Stimulated activated naive CD4-positive, alpha-beta T cell (primary cell): ENCODE results near the gene SOCS1.

Source experiments
- DNase-seq, 6 experiments: peaks; one replicate each; lab custom pipeline; 2025; lab: John Stamatoyannopoulos, UW

Gene SOCS1

GRCh38 chr16:11260596-11260966, 4.6 kb upstream of the SOCS1 start:
- no peak for DNase-seq

DNA sequence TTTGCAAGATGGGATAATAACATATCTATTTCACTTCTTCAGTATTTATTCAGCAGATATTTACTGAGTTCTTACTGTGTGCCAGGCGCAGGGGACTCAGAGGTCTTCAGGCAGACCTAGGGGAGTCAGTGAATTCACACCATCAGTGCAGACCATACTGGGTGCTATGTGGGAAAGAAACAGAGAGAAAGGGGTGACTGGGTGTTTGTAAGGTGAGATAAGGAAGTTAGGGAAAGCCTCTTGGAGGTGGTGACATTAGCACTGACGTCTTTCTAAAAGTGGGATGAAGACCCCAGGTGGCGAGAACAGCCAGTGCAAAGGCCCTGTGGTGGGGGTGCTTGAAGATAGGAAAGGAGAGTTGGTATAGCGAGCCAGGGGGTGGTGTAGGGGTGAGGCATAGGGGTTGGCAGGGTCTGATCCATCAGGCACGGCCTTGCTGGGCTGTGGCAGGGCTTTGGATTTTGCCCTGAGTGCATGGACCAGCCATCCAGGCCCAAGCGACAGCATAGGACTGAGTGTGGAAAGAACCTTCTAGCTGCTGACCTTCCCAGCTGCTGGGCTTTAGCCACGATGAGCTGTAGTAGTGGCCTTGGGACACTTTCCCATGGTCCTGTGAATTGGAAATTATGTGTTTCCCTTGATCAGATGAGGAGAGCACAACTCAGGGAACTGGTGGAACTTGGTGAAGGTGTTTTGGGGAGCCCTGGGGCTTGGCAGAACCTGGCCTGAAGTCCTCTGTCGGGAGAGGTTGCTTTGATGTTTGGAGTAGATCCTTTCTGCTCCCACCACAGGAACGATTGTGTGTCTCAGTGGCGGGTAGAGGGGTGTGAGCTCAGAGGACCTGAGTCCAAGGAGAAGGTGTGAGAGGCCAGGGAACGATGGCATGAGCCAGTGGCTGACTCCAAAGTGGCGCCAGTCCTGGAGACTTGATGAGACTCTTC, 3.9 kb upstream of the SOCS1 start:
- no peak for DNase-seq

- DNase-seq = peak; percentile 6 to 60 (median 32)
Observed at GRCh38 chr16:11258553-11259492, 2.8 kb upstream of the SOCS1 start.

- DNase-seq = peak; percentile 15 to 43 (median 30)
Observed at GRCh38 chr16:11257131-11257938, 1.3 kb upstream of the SOCS1 start.

GRCh38 chr16:11256661-11257130, 692 bp upstream of the SOCS1 start:
- DNase-seq = peak in 4 of 6 experiments; percentile 11 to 49 (median 44)

GRCh38 chr16:11254913-11255736, 879 bp downstream of the SOCS1 start:
- peak; percentile 56 to 85 (median 74) for DNase-seq

DNA sequence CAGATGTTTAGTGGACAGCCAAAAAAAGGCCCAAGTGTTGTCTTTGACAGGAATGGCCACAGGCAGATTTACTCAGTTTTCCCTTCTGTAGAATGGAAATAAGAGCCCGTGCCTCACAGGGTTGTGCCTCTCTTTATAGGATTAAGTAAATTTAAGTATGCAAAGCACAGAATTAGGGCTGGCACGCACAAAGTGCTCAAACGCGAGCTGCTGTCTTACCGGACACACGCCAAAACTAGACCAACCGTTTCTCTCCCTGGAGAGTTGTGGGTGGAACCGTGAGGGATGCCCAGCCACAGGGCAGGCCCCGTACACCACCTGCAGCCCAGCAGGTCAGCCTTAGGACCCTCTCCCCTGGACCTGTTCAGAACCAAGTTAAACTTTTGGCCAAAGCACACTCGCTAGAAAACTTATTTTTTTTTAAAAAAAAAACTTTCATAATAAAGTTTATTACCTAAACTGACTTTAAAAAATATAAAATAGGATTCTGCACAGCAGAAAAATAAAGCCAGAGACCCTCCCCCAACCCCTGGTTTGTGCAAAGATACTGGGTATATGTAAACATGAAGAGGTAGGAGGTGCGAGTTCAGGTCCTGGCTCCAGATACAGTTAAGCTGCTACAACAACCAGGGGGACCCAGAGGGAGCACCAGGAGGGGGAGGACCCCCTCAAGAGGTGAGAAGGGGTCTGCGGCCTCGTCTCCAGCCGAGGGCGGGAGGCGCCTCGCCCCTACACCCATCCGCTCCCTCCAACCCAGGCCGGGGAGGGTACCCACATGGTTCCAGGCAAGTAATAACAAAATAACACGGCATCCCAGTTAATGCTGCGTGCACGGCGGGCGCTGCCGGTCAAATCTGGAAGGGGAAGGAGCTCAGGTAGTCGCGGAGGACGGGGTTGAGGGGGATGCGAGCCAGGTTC, 1.8 kb downstream of the SOCS1 start:
- DNase-seq = peak in 2 of 6 experiments; percentile 39 to 48

DNA sequence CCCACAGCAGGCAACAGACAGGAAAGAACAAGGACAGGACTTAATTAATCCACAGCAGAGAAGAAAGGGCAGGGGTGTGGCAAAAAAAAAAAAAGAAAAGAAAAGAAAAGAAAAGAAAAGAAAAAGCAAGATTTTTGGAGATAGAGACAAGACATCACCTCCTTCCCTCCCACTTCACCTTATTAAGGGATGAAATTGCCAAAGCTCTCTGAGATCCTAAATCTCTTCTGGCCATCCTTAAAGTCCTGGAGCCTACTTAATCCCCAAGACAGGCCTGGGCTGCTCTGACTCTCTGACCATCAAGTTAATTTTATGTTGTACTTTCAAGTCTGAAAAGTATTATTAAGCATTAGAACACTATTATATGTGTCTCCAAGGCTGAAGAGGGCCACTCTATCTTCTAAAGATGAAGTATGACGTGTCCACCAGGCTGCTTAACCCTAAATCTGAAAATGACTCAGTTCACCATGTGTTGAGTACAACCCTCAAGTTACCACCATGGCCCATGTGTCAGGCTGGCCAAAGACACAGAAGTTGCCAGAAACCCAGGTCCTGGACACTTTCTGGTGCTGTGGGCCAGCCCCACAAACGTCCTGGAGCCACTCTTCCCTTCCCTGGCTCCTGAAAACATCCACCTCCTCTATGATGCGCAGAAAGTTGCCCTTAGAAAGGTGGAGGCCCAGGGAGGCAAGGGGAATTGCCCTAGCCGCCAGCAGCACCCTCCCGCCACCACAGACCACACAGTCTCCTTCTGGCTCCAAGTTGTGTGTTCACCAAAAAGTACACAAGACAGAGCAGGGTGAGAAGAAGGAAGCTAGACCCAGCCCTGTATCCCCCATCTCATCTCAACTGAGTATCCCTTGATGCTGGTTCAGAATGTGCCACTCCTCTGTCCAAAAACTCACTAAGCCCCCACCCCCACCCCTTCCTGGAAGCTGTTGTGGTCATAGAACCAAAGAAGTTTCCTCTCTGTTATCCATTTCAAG, 2.7 kb downstream of the SOCS1 start:
- DNase-seq = peak in 3 of 6 experiments; percentile 16 to 39 (median 18)

GRCh38 chr16:11252482-11252931, 3.5 kb downstream of the SOCS1 start:
- no peak for DNase-seq

GRCh38 chr16:11251525-11252481, 4.2 kb downstream of the SOCS1 start:
- DNase-seq = peak; percentile 49 to 75 (median 64)

DNA sequence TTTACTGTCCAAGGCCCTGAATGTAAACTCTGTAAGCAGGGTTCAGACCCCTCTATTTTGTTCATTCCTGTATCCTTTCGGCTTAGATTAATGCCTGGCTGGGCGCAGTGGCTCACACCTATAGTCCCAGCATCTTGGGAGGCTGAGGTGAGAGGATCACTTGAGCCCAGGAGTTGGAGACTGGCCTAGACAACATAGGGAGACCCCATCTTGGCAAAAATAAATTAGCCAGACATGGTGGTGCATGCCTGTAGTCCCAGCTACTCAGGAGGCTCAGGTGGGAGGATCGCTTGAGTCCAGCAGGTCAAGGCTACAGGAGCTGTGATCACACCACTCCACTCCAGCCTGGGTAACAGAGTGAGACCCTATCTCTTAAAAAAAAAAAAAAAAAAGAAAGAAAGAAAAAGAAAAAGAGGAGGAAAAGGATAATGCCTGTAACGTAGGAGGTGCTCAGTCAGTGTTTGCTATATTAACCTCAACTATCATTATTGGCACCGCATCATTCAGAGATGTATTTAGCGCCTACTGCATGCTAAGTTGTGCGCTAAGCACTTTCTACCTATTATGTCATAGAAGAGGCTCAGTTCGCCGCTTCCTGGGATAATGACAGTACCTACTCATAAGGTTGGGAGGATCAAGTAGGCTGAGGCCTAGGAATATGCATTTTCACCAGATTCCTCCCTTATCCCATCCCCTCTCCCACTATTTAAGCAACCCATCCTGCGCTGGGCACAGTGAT, 5.0 kb downstream of the SOCS1 start:
- peak in 1 of 6 experiments; percentile 16 for DNase-seq

DNA sequence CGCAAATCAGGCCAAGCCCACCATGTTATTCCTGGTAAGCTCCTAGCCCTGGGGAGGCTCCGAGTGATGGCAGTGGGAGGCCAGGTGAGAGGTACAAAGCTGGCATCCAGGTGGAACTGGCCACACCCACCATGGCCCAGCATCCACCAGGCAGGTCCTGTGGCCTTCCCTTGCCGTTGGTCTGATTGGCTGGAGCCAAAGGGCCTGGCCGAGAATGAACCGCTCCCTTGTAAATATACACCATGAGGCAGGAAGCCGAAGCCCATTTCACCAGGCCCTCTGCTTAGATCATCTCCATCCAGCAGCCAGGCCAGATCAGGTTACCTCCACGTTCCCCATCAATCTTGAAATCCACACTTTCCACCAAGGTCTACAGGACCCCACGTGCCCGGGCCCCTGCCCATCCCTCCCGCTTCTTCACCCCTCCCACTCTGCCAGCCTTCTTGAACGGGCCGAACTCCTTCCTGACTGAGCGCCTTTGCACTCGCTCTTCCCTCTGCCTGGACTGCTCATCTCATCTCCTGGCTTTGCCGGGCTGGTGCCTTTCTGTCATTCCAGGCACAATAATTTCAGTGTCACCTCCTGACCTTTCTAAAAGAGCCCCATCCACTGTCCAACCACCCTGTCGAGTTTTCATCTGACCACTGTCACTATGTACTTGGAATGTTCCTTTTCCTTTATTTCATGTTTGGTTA, 5.8 kb downstream of the SOCS1 start:
- DNase-seq = no peak

- DNase-seq = no peak
Observed at GRCh38 chr16:11249233-11250061, 6.6 kb downstream of the SOCS1 start.

DNA sequence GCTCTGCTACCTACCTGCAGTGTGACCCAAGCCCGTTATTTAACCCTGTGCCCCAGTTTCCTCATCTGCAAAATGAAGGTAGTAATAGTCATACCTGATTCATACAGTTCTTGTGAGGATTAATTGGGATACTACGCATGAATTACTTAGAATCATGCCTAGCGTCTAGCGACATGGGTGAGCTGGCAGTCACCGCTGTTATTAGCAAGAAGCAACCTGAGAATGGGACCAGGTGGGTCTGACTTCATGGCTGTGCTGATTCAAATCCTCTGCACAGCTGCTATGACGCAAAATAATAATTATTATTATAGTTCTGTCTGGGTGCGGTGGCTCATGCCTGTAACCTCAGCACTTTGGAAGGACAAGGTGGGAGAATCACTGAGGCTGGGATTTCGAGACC, 7.9 kb downstream of the SOCS1 start:
- DNase-seq = no peak

DNA sequence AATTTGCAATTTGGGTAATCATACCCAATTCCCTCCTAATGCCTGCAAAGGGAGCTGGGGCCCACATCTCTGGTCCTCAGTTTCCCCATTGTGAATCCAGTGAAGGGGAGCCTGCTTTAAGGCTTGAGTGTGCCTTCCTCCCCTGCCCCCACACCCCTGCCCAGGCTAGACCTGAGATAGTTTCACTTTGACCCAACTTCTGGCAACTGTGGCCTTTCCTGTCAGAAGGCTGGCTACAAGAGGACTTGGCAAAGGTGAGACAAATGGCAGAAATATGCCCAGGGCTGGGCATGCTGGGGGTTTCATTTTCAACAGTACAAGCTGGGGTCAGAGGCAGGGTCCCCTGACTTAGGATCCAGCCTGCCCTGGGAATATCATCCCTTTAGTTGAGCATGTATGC, 10.0 kb downstream of the SOCS1 start:
- no peak for DNase-seq
